Iris pigment epithelial cell (primary cell): ENCODE data around the gene ZMYM4.

Experiments used
- DNase-seq: peaks from one replicate; pipeline ENCODE4 v3.0.0-alpha.2; 2011; ENCODE audit warnings: low read depth

Gene ZMYM4

DNA sequence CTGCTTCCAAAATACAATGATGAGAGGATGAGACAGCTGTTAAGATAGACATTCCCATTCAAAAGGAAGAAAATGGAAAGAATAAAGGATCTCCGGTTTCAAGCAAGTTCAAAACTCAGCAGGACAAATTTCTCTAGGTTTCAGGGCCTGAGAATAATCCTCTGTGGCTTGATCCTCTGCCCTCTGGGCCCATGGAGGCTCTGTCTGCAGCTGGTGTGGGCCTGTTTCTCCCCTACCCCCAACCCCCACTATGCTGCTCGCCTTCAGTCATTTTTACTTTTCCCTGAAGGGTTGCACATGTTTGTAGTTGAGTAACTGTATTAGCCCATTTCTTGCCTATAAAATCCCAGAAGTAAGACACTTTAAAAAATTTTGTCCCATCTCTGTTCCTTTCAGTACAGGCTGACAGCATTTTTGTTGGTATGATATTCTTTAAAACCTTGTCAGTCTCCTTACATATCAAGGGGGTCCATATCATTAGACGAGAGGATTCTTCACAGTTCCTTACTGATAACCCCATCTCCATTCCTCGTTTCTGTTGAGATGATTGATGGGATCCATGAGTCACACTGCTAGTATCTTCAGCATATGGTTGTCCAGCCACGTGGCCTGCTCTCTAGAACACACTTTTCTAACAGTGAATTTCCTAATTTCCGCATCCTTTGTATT lies 10.5 kb downstream of the ZMYM4 start:
- DNase-seq: peak; percentile 74

DNA sequence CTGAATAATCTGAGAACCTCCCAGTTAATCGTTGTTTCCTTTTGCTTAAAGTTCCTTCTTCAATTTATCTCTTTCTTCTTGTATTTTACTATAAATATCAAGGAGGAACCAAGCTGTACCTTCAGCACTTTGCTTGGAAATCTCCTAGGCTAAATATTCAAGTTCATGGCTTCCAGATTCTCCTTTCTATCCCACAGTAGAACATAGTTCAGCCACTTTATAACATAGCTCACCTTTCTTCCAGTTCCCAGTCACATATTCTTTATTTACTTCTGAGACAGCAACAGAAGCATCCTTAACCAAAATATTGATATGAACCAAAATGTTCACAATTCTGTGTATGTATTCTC lies 11.0 kb downstream of the ZMYM4 start:
- no peak for DNase-seq

DNA sequence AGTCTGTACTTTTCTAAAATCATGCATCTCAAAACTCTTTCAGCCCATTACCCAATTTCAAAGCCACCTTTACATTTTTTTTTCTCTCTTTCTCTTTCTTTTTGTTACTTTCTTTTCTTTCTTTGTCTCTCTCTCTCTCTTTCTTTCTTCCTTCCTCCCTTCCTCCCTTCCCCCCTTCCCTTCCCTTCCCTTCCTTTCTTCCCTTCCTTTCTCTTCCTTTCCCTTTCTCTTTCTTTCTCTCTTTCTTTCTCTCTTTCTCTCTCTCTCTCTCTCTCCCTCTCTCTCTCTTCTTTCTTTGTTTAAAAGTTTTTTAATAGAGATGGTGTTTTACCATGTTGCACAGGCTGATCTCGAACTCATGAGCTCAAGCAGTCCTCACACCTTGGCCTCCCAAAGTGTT lies 11.5 kb downstream of the ZMYM4 start:
- no peak for DNase-seq

DNA sequence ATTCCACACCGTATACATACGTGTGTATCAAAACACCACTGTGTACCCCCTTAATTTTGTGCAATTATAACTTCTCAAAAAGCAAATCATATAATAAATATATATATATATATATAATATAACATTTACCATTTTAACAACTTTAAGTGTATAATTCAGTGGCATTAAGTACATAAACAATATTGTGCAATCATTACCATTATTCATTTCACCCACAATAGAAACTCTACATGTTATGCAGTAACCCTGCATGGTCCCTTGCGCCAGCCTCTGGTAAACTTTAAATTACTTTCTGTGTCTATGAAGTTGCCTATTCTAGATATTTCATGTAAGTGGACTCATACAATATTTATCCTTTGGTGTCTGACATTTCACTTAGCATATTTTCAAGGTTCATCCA lies 13.1 kb downstream of the ZMYM4 start:
- no peak for DNase-seq

DNA sequence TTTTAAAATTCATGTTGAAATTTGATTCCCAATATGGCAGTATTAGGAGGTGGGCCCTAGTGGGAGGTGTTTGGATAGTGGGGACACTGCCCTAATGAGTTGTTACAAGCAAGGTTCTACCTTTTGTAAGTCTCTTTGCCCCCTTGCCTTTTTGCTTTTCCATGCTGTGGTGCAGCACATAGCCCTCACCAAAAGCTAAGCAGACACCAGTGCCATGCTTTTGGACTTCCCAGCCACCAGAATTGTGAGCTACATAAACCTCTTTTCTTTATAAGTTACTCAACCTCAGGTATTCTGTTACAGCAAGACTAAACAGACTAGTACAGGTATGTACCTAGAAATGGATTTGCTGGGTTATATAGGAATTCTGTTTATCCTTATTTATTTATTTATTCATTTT lies 13.7 kb downstream of the ZMYM4 start:
- no peak for DNase-seq

DNA sequence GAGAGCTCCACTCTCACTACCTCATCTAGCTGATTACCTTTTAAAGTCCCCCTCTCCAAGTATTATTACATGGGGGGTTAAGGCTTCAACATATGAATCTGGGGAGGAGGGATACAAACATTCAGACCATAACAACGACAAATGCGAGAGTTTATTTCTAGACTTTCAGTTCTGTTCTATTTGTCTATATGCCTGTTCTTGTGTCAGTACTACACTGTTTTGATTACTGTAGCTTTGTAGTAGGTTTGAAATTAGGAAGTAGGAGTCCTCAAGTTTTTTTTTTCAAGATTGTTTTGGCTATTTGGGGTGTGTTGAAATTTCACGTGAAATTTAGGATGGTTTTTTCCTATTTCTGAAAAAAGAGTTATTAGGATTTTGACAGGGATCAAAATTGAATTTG lies 16.3 kb downstream of the ZMYM4 start:
- no peak for DNase-seq

DNA sequence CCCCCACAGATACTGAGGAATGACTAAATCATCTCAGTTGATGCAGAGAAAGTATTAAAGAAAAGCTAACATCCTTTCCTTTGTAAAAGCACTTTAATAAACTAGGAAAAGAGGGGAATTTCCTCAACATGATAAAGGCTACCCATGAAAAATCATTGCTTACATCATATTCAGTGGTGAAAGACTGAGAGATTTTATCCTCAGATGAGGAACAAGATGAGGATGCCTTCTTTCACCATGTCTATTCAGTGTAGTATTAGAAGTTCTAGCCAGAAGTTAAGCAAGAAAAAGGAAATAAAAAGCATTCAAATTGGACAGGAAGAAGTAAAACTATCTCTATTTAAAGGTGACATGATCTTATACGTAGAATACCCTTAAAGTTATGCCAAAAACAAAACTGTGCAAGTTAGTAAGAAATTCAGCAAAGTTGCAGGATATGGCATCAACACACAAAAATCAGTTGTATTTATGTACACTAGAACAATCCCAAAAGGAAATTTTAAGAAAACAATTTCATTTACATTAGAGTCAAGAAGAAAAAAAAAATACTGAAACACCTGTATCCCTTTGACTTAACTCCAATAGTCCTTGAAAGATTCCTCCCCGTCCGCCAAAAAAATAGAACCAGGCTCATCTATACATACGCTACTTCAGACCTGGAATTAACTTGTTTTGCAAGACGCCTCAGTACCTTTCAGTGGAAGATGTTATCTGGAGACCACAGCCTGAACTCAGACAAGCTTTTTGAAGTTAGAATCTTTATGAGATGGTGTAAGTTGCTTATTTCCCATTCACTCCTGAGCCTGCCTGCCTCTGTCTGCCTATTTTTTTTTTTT lies 17.5 kb downstream of the ZMYM4 start:
- DNase-seq: no peak

DNA sequence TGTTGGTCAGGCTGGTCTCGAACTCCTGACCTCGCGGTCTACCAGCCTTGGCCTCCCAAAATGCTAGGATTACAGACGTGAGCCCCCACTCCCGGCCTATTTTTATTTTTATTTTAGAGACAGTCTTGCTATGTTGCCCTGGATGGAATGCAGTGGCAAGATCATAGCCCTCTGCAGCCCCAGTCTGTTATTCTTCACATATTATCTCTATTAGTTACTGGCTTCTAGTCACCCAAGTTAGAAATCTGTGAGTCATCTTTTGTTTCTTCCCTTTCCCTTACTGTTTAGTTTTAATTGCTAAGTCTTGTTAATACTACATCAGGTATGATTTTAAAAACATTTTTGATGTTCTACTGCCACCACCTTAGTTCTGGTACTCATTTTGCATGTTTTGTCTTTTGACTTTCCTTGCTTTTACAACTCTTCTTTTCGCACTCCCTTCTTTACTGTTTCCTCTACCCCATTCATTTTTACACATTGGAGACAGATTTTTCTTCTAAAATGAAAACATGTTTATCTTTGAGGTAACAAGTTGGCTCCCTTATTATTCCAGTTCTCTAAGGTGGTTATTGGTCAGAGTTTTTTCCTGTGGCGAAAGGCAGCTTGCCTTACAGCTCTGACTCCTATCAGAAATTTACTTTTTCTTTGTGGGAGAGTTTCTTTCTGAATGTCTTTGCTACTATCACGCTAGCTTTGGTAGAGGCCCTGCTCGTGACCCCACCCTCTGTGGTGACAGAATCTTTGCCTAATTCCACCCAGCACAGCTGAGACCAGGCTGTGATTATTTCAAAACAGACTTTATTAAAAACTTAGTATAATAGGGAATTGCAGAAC lies 19.5 kb downstream of the ZMYM4 start:
- peak; percentile 75 for DNase-seq

DNA sequence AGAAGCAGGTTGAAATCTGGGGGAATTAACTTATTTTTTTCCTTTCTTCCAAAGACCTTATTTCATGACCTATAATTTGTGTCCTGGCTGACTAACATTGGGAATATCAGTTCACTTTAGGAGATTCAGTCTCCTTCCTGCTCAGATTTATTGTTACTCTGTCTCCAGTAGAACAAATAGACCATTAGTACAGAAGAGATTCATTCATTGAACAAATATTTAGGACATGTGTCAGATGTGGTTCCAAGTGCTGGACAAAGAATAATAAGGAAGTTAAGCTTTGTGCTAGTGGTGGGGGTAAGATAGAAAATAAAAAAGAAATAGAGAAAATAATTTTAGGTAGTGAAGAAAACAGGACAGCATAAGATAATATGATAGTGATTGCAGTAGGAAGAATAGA lies 20.3 kb downstream of the ZMYM4 start:
- peak; percentile 67 for DNase-seq

DNA sequence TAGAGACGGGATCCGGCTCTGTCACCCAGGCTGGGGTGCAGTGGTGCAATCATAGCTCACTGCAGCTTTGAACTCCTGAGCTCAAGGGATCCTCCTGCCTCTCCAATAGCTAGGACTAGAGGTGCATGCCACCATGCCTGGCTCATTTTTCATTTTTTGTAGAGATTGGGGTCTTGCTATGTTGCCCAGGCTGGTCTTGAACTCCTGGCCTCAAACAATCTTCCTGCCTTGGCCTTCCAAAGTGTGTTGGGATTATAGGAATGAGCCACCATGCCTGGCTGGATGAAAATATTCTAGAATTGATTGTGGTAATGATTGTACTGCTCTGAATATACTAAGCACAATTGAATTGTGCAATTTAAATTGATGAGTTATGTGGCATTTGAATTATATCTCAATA lies 21.9 kb downstream of the ZMYM4 start:
- no peak for DNase-seq

DNA sequence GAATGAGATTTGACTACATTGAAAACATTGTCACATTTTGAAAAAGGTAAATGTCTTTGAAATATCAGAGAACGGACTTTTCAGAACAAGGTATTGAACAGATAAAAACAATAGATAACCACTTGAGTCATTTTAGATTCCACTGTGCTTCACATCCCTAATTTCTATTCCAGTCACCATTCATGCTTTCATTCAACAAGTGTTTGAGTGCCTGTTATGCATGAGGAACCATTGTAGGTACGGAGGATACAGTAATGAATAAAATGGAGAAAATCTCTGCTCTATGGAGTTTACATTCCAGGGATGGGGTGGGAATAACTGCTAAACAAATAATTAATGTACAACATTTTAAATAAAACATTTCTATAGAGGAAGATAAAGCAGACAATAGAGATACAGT lies 26.3 kb downstream of the ZMYM4 start:
- no peak for DNase-seq

DNA sequence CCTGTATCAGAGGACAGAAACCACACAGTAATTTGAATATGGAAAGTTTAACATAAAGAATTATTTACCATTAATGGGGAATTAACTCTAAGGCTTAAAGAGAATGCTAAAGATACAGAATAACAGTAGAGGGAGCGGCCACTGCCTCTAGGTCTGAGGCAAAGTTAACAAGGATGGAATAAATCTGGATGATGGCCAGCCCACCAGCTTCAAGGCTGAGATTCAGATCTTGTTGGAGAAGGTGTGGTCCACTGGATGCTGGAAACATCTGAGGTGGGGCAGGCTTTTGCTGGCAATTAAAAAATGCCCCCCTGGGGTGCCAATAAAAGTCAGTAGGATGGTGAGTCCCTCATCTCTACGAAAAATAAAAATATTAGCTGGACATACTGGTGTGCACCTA lies 29.4 kb downstream of the ZMYM4 start:
- no peak for DNase-seq

DNA sequence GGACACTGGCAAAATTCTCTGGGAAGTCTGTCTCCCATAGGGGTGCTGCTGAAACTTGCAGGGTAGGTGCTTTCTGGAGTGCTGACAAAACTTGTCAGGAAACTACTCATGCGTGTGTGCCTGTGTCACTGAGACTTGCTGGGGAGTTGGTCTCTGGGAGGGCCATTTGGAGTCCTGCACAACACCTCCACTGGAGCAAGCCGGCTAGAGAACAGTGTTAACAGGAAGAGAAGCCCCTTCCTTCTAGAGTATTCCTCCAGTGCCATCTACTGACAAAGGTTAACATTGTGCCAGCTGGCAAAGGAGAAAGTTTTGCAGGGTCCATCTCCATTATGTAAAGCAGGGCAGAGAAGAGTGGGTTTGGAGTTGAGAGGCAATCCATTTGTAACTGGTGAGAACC lies 30.0 kb downstream of the ZMYM4 start:
- peak; percentile 49 for DNase-seq

DNA sequence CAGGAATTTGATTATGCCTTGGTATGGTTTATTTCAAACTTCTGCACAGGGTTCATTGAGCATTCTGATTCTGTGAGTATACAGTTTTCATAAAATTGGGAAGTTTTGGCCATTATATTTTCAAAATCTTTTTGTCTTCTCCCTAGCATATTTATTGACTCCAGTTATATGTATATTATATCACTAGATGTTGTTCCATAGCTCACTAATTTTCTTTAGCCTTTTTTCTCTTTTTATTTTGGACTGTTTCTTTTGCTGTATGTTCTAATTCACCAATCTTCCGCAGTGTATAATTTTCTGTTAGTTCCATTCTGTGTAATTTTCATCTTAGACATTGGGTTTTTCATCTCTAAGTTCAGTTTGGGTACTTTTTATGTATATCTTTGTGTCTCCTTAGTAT lies 31.9 kb downstream of the ZMYM4 start:
- no peak for DNase-seq

DNA sequence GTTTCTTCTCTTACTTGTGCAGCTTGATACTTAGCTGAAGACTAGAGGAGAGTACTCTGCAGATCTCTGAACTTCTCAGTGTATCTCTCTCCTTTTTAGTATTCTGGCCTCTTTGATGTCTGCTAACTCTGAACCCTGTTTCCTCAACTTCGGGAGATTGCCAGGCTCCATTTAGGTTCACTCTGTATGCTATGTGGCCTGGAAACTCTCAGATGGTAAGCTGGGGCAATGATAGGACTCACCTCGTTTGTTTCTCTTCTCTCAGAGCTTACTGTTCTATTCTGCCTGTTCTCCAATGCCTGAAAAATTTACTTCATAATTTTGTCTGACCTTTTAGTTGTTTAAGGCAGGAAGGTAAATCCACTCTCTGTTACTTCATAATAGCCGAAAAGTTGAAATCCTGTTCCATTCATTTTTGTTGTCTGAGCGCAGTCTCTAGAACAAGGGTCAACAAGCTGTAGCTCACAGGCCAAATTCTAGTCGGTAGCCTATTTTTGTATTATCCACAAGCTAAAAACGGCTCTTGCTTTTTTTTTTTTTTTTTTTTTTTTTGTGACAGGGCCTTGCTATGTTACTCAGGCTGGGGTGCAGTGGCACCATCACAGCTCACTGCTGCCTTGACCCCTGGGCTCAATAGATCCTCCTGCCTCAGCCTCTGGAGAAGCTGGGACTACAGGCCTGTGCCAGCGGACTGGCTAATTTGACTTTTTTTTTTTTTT lies 33.3 kb downstream of the ZMYM4 start:
- no peak for DNase-seq

DNA sequence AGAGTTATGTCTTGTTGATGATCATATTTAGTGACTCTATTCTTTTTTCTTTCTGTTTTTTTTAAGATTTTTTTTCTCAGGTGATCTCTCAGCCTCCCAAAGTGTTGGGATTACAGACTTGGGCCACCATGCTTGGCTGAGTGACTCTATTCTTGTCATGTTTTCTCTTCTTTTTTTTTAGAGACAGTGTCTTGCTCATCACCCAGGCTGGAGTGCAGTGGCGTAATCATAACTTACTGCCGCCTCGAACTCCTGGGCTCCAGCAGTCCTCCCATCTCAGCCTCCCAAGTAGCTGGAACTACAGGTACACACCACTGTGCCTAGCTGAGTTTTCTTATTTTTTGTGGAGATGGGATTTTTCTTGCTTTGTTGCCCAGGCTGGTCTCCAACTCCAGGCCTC lies 36.9 kb downstream of the ZMYM4 start:
- DNase-seq: no peak

DNA sequence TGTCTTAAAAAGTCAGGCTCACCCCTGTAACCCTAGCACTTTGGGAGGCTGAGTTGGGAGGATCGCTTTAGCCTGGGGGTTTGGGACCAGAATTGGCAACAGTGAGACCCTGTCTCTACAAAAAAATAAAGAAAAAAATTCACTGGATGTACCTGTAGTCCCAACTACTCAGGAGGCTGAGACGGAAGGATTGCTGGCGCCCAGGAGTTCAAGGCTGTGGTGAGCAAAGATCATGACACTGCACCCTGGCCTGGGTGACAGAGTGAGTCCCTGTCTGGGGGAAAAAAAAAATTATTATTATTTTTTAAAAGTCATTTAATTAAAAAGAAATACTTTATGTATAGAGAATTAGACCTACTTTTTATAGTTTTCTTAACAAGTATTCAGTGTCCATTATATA lies 47.1 kb downstream of the ZMYM4 start:
- no peak for DNase-seq

DNA sequence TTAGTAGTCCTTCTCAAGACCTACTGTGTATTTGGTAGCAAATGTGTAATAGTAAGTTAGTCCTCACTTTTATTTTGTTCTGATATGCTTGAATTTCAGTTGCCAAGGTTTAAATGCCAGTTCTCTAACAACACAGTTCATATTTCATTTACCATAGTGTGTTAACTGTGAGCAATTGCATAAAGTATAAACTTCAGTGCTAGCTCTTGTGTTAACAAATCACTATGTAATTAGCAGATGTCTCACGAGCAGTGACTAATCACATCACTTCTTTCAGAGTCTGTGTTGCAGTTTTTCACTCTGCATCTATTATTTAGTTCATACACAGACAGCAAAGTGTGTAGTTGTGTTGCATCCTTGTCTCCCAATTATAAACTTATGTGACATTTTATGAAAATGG lies 47.8 kb downstream of the ZMYM4 start:
- DNase-seq: no peak

DNA sequence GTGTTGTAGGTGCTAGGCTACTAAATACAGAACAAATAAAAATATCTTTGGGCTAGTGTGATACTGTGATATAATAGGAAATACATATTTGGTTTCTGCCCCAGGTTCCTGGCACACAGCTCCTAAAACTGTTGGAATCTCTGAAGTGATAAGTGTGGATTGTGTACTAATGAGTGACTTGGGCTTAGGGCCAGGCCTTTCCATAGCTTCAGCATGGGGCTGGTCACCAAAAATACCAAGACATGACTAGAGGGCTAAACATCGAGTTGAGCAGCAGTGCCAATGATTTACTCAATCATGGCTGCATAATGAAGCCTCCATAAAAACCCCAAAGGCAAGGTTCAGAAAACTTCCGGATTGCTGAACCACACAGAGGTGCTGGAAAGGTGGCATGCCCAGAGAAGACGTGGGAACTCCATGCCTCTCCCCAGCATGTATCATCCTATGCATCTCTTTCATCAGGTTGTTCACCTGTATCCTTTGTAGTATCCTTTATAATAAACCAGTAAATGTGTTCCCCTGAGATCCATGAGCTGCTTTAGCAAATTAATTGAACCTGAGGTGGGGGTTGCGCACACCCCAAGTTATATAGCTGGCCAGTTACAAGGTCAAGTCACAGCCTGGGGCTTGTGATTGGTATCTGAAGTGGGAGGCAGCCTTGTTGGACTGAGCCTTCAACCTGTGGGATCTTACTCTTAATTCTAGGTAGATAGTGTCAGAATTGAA lies 51.6 kb downstream of the ZMYM4 start:
- DNase-seq: peak; percentile 29

DNA sequence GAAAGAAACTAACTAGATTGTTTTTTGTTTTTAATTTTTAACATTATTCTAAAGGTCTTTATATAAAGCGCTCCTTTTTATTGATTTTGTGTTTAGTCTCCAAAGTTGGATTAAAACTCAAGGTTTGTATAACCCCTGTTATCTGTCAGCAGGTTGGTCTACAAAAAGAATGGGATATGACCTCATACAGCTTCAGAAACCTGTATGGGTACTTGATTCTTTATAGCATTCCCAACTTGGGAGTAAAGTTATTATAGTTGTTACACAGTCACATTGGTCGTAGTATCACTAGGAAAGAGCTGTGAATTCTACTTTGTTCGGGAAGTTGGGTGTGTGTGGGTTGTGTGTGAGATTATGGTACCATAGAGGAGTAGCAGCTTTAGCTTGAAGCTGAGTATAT lies 52.4 kb downstream of the ZMYM4 start:
- no peak for DNase-seq

DNA sequence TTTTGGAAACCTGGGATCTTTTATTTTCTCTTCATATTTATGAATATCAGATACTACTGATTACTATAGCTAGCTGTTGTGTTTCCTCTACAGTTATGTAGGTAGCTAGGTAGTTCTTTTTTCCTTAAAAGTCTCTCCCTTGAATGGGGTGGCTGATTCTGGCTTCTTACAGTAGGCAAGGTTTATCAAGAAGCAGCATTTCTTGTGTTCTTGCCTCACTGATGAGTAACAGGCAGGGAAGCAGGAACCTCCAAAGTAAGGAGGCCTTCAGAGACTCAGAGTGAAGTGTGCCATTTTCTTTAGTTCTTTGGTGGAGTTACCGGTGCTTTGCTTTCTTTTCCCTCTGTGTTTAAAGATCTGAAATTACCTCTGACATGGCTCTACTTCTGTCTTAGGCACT lies 56.0 kb downstream of the ZMYM4 start:
- DNase-seq: peak; percentile 74
